ENCODE results near the gene PLB1.

The PLB1 gene

GRCh38 chr2:28649481-28650265 is 153.8 kb downstream of the PLB1 start:
- no peak overlapping the region for H3K27ac ChIP-seq (ENCODE audit: low read depth, low read length, severe bottlenecking)
- H3K4me1 ChIP-seq (ENCODE audit: control insufficient read depth, insufficient read depth, low read length, poor library complexity, severe bottlenecking) = peaks cover 13% of the 10 kb centered on the region
- H3K4me3 ChIP-seq (ENCODE audit: extremely low read depth, insufficient read depth, low read length, poor library complexity, severe bottlenecking) = no peak overlapping the region
- 81 to 87% methylated on average over 7 to 8 of the region's 8 CpGs for WGBS, 2 experiments (ENCODE audit: insufficient coverage in 2 of 2)
- no peaks in the 10 kb centered on the region for H3K36me3 ChIP-seq (ENCODE audit: control insufficient read depth, insufficient read depth, low read length)
- H3K9me3 ChIP-seq (ENCODE audit: control insufficient read depth, low read length) = no peaks in the 10 kb centered on the region

- H3K4me1 ChIP-seq (ENCODE audit: control insufficient read depth, insufficient read depth, low read length, poor library complexity, severe bottlenecking) = peaks cover 13% of the 10 kb centered on the region
- H3K4me3 ChIP-seq (ENCODE audit: extremely low read depth, insufficient read depth, low read length, poor library complexity, severe bottlenecking) = no peak overlapping the region
- WGBS, 2 experiments (ENCODE audit: insufficient coverage in 2 of 2) = 94 to 100% methylated on average over 2 to 3 of the region's 4 CpGs
- no peak overlapping the region for H3K27ac ChIP-seq (ENCODE audit: low read depth, low read length, severe bottlenecking)
- no peaks in the 10 kb centered on the region for H3K9me3 ChIP-seq (ENCODE audit: control insufficient read depth, low read length)
- H3K36me3 ChIP-seq (ENCODE audit: control insufficient read depth, insufficient read depth, low read length) = no peaks in the 10 kb centered on the region
Observed at GRCh38 chr2:28650266-28650584, 154.4 kb downstream of the PLB1 start.

GRCh38 chr2:28652217-28652616 is 156.4 kb downstream of the PLB1 start:
- WGBS, 2 experiments (ENCODE audit: insufficient coverage in 2 of 2) = no CpG with 5 or more reads among the region's 1 CpG
- no peak overlapping the region for H3K27ac ChIP-seq (ENCODE audit: low read depth, low read length, severe bottlenecking)

GRCh38 chr2:28653892-28654662 is 158.2 kb downstream of the PLB1 start:
- H3K4me1 ChIP-seq (ENCODE audit: control insufficient read depth, insufficient read depth, low read length, poor library complexity, severe bottlenecking) = peaks cover 13% of the 10 kb centered on the region
- no peaks in the 10 kb centered on the region for H3K36me3 ChIP-seq (ENCODE audit: control insufficient read depth, insufficient read depth, low read length)
- H3K27ac ChIP-seq (ENCODE audit: low read depth, low read length, severe bottlenecking) = peak overlapping the region; percentile 1
- H3K4me3 ChIP-seq (ENCODE audit: extremely low read depth, insufficient read depth, low read length, poor library complexity, severe bottlenecking) = no peak overlapping the region
- no CpG with 5 or more reads among the region's 2 CpGs for WGBS, 2 experiments (ENCODE audit: insufficient coverage in 2 of 2)
- H3K9me3 ChIP-seq (ENCODE audit: control insufficient read depth, low read length) = peaks cover 2% of the 10 kb centered on the region

More at GRCh38 chr2:28652217-28652616, 156.4 kb downstream of the PLB1 start:
- Histone ChIP-seq H3K9me3 (ENCODE audit: control insufficient read depth, low read length) (no peaks in the 10 kb centered on the region), H3K4me1 (ENCODE audit: control insufficient read depth, insufficient read depth, low read length, poor library complexity, severe bottlenecking) (peaks cover 13% of the 10 kb centered on the region), H3K36me3 (ENCODE audit: control insufficient read depth, insufficient read depth, low read length) (no peaks in the 10 kb centered on the region), H3K4me3 (ENCODE audit: extremely low read depth, insufficient read depth, low read length, poor library complexity, severe bottlenecking) (no peak overlapping the region)

- H3K4me1 ChIP-seq (ENCODE audit: control insufficient read depth, insufficient read depth, low read length, poor library complexity, severe bottlenecking) = peaks cover 10% of the 10 kb centered on the region
- H3K36me3 ChIP-seq (ENCODE audit: control insufficient read depth, insufficient read depth, low read length) = no peaks in the 10 kb centered on the region
- 69 to 82% methylated on average over 3 to 6 of the region's 8 CpGs for WGBS, 2 experiments (ENCODE audit: insufficient coverage in 2 of 2)
- H3K4me3 ChIP-seq (ENCODE audit: extremely low read depth, insufficient read depth, low read length, poor library complexity, severe bottlenecking) = no peak overlapping the region
- H3K27ac ChIP-seq (ENCODE audit: low read depth, low read length, severe bottlenecking) = peak overlapping the region; percentile 1
- H3K9me3 ChIP-seq (ENCODE audit: control insufficient read depth, low read length) = peaks cover 3% of the 10 kb centered on the region
Observed at GRCh38 chr2:28654663-28655320, 158.9 kb downstream of the PLB1 start.

GRCh38 chr2:28656937-28657615 is 161.2 kb downstream of the PLB1 start:
- H3K9me3 ChIP-seq (ENCODE audit: control insufficient read depth, low read length) = peaks cover 3% of the 10 kb centered on the region
- H3K27ac ChIP-seq (ENCODE audit: low read depth, low read length, severe bottlenecking) = no peak overlapping the region
- H3K4me1 ChIP-seq (ENCODE audit: control insufficient read depth, insufficient read depth, low read length, poor library complexity, severe bottlenecking) = peaks cover 10% of the 10 kb centered on the region
- no peak overlapping the region for H3K4me3 ChIP-seq (ENCODE audit: extremely low read depth, insufficient read depth, low read length, poor library complexity, severe bottlenecking)
- H3K36me3 ChIP-seq (ENCODE audit: control insufficient read depth, insufficient read depth, low read length) = no peaks in the 10 kb centered on the region
- 87 to 100% methylated on average over 2 to 4 of the region's 5 CpGs for WGBS, 2 experiments (ENCODE audit: insufficient coverage in 2 of 2)

GRCh38 chr2:28658369-28658768 is 162.5 kb downstream of the PLB1 start:
- WGBS, 2 experiments (ENCODE audit: insufficient coverage in 2 of 2) = 63 to 64% methylated on average over 1 of the region's 1 CpG

GRCh38 chr2:28659127-28659526 is 163.3 kb downstream of the PLB1 start:
- H3K4me1 ChIP-seq (ENCODE audit: control insufficient read depth, insufficient read depth, low read length, poor library complexity, severe bottlenecking) = peaks cover 17% of the 10 kb centered on the region
- peaks cover 3% of the 10 kb centered on the region for H3K9me3 ChIP-seq (ENCODE audit: control insufficient read depth, low read length)
- no peak overlapping the region for H3K27ac ChIP-seq (ENCODE audit: low read depth, low read length, severe bottlenecking)
- no peak overlapping the region for H3K4me3 ChIP-seq (ENCODE audit: extremely low read depth, insufficient read depth, low read length, poor library complexity, severe bottlenecking)
- no peaks in the 10 kb centered on the region for H3K36me3 ChIP-seq (ENCODE audit: control insufficient read depth, insufficient read depth, low read length)

More at GRCh38 chr2:28658369-28658768, 162.5 kb downstream of the PLB1 start:
- no peak overlapping the region for H3K27ac ChIP-seq (ENCODE audit: low read depth, low read length, severe bottlenecking)
- H3K36me3 ChIP-seq (ENCODE audit: control insufficient read depth, insufficient read depth, low read length) = no peaks in the 10 kb centered on the region
- H3K4me3 ChIP-seq (ENCODE audit: extremely low read depth, insufficient read depth, low read length, poor library complexity, severe bottlenecking) = no peak overlapping the region
- peaks cover 16% of the 10 kb centered on the region for H3K4me1 ChIP-seq (ENCODE audit: control insufficient read depth, insufficient read depth, low read length, poor library complexity, severe bottlenecking)
- peaks cover 3% of the 10 kb centered on the region for H3K9me3 ChIP-seq (ENCODE audit: control insufficient read depth, low read length)

GRCh38 chr2:28661589-28662001 is 165.7 kb downstream of the PLB1 start:
- Histone ChIP-seq H3K27ac (ENCODE audit: low read depth, low read length, severe bottlenecking) (no peak overlapping the region), H3K4me3 (ENCODE audit: extremely low read depth, insufficient read depth, low read length, poor library complexity, severe bottlenecking) (no peak overlapping the region), H3K36me3 (ENCODE audit: control insufficient read depth, insufficient read depth, low read length) (no peaks in the 10 kb centered on the region), H3K4me1 (ENCODE audit: control insufficient read depth, insufficient read depth, low read length, poor library complexity, severe bottlenecking) (peaks cover 7% of the 10 kb centered on the region), H3K9me3 (ENCODE audit: control insufficient read depth, low read length) (peaks cover 3% of the 10 kb centered on the region)
- 88 to 92% methylated on average over 5 of the region's 5 CpGs for WGBS, 2 experiments (ENCODE audit: insufficient coverage in 2 of 2)

GRCh38 chr2:28662044-28662443 is 166.2 kb downstream of the PLB1 start:
- H3K36me3 ChIP-seq (ENCODE audit: control insufficient read depth, insufficient read depth, low read length) = no peaks in the 10 kb centered on the region
- H3K9me3 ChIP-seq (ENCODE audit: control insufficient read depth, low read length) = peaks cover 3% of the 10 kb centered on the region
- peaks cover 7% of the 10 kb centered on the region for H3K4me1 ChIP-seq (ENCODE audit: control insufficient read depth, insufficient read depth, low read length, poor library complexity, severe bottlenecking)
- H3K4me3 ChIP-seq (ENCODE audit: extremely low read depth, insufficient read depth, low read length, poor library complexity, severe bottlenecking) = no peak overlapping the region
- 93 to 100% methylated on average over 1 of the region's 1 CpG for WGBS, 2 experiments (ENCODE audit: insufficient coverage in 2 of 2)
- no peak overlapping the region for H3K27ac ChIP-seq (ENCODE audit: low read depth, low read length, severe bottlenecking)

All from mesodermal cell (in vitro differentiated cells).